SU-DHL-6 (cell line): ENCODE measurements around the gene PDPK1.

Experiments used
- H2AFZ ChIP-seq: fragments of 200-600 bp; sonication (generic); 2 replicates; pipeline ENCODE4 v1.6.1; 2014; ENCODE audit warnings: low read depth, mild to moderate bottlenecking, moderate library complexity, mixed read lengths, antibody characterized with exemption, low read length; ENCODE audit not compliant: severe bottlenecking
- H3F3A ChIP-seq: fragments of 200-600 bp; shearing (Covaris generic); 2 replicates; pipeline ENCODE4 v1.6.0; 2016; ENCODE audit warnings: antibody characterized with exemption, mild to moderate bottlenecking; ENCODE audit not compliant: insufficient read depth
- H3K27ac ChIP-seq: fragments of 200-600 bp; sonication (generic); 2 replicates; pipeline ENCODE4 v1.5.1; 2016; ENCODE audit warnings: low read depth, mild to moderate bottlenecking, low read length, moderate library complexity, mixed read lengths
- H3K27me3 ChIP-seq: fragments of 200-600 bp; sonication (generic), shearing (Covaris generic); 2 replicates; pipeline ENCODE4 v1.6.0; 2014; ENCODE audit warnings: mild to moderate bottlenecking, low read length
- H3K36me3 ChIP-seq: fragments of 200-600 bp; sonication (generic); 2 replicates; pipeline ENCODE4 v1.6.1; 2014; ENCODE audit warnings: mild to moderate bottlenecking, low read length, mixed read lengths
- H3K4me2 ChIP-seq: fragments of 300-600, 200-600 bp; shearing (Covaris generic), sonication (generic); 2 replicates; pipeline ENCODE4 v1.6.0; 2014; ENCODE audit warnings: low read length, low read depth, mild to moderate bottlenecking; ENCODE audit not compliant: poor library complexity, severe bottlenecking
- H3K4me3 ChIP-seq: fragments of 200-600 bp; sonication (generic); 2 replicates; pipeline ENCODE4 v1.5.1; 2014; ENCODE audit warnings: antibody characterized with exemption, low read length, mild to moderate bottlenecking, mixed read lengths; ENCODE audit not compliant: insufficient read depth, poor library complexity, severe bottlenecking
- H3K79me2 ChIP-seq: fragments of 200-600 bp; sonication (generic); 2 replicates; pipeline ENCODE4 v1.6.1; 2014; ENCODE audit warnings: mild to moderate bottlenecking, low read length, moderate library complexity; ENCODE audit not compliant: insufficient read depth
- H3K9ac ChIP-seq: fragments of 200-600 bp; sonication (generic); 2 replicates; pipeline ENCODE4 v1.7.0; 2014; ENCODE audit warnings: mild to moderate bottlenecking, low read length
- H3K9me2 ChIP-seq: fragments of 200-600 bp; sonication (generic); replicated peaks from 2 replicates; pipeline ENCODE4 v1.6.1; 2014; ENCODE audit warnings: low read length; ENCODE audit not compliant: insufficient read depth
- H3K9me3 ChIP-seq: fragments of 200-600 bp; sonication (generic); 2 replicates; pipeline ENCODE4 v1.6.1; 2014; ENCODE audit warnings: low read length, mixed read lengths; ENCODE audit not compliant: insufficient read depth
- H4K20me1 ChIP-seq: fragments of 200-600 bp; sonication (generic); 2 replicates; pipeline ENCODE4 v1.6.1; 2014; ENCODE audit warnings: low read depth, mild to moderate bottlenecking, antibody characterized with exemption, low read length, moderate library complexity, mixed read lengths
- EZH2phosphoT487 ChIP-seq: fragments of 200-600 bp; sonication (generic), shearing (Covaris generic); conservative IDR thresholded peaks from 2 replicates; pipeline ENCODE4 v1.6.1; 2018; ENCODE audit warnings: mild to moderate bottlenecking, antibody characterized with exemption, low read length, moderate library complexity, mixed read lengths
- TF ChIP-seq, protein P1 (sequence below): fragments of 200-600 bp; sonication (generic); IDR thresholded peaks from one replicate; pipeline ENCODE4 v1.5.1; 2017; ENCODE audit warnings: antibody characterized with exemption, mild to moderate bottlenecking, low read length, moderate library complexity; ENCODE audit not compliant: insufficient read depth, poor library complexity, severe bottlenecking

The PDPK1 gene

DNA sequence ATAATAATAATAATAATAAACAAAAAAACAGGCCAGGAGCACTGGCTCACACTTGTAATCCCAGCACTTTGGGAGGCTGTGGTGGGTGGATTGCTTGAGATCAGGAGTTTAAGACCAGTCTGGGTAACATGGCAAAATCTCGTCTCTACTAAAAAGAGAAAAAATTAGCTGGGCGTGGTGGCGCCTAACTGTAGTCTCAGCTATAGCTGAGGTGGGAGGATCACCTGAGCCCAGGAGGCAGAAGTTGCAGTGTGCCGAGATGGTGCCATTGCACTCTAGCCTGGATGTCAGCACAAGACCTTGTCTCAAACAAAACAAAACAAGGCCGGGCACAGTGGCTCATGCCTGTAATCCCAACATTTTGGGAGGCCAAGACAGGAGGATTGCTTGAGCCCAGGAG is 42.8 kb upstream of the PDPK1 start:
- TF ChIP-seq, protein P1, sequence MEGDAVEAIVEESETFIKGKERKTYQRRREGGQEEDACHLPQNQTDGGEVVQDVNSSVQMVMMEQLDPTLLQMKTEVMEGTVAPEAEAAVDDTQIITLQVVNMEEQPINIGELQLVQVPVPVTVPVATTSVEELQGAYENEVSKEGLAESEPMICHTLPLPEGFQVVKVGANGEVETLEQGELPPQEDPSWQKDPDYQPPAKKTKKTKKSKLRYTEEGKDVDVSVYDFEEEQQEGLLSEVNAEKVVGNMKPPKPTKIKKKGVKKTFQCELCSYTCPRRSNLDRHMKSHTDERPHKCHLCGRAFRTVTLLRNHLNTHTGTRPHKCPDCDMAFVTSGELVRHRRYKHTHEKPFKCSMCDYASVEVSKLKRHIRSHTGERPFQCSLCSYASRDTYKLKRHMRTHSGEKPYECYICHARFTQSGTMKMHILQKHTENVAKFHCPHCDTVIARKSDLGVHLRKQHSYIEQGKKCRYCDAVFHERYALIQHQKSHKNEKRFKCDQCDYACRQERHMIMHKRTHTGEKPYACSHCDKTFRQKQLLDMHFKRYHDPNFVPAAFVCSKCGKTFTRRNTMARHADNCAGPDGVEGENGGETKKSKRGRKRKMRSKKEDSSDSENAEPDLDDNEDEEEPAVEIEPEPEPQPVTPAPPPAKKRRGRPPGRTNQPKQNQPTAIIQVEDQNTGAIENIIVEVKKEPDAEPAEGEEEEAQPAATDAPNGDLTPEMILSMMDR = no peak
- TF ChIP-seq EZH2phosphoT487 = no peak
- no peak overlapping the region for H3K27ac ChIP-seq
- H3K9me2 ChIP-seq = no peaks in the 10 kb centered on the region
- H3F3A ChIP-seq = no peaks in the 10 kb centered on the region
- no peaks in the 10 kb centered on the region for H4K20me1 ChIP-seq
- no peak overlapping the region for H3K4me3 ChIP-seq
- no peak overlapping the region for H2AFZ ChIP-seq
- no peak overlapping the region for H3K4me2 ChIP-seq
- no peaks in the 10 kb centered on the region for H3K36me3 ChIP-seq
- no peaks in the 10 kb centered on the region; the same call in 1 of the 2 replicates for H3K79me2 ChIP-seq
- H3K9ac ChIP-seq = no peak overlapping the region
- H3K9me3 ChIP-seq = no peaks in the 10 kb centered on the region
- H3K27me3 ChIP-seq = no peaks in the 10 kb centered on the region

DNA sequence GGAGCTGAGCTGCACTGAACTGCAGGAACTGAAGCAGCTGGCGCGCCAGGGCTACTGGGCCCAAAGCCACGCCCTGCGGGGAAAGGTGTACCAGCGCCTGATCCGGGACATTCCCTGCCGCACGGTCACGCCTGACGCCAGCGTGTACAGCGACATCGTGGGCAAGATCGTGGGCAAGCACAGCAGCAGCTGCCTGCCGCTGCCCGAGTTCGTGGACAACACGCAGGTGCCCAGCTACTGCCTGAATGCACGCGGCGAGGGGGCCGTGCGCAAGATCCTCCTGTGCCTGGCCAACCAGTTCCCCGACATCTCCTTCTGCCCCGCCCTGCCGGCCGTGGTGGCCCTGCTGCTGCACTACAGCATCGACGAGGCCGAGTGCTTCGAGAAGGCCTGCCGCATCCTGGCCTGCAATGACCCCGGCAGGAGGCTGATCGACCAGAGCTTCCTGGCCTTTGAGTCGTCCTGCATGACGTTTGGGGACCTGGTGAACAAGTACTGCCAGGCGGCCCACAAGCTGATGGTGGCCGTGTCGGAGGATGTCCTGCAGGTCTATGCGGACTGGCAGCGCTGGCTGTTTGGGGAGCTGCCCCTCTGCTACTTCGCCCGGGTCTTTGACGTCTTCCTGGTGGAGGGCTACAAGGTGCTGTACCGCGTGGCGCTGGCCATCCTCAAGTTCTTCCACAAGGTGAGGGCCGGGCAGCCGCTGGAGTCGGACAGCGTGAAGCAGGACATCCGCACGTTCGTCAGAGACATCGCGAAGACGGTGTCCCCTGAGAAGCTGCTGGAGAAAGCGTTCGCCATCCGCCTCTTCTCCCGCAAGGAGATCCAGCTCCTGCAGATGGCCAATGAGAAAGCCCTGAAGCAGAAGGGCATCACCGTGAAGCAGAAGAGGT is 41.4 kb upstream of the PDPK1 start:
- no peaks in the 10 kb centered on the region for H3K27me3 ChIP-seq
- H4K20me1 ChIP-seq = no peaks in the 10 kb centered on the region
- H2AFZ ChIP-seq = no peak overlapping the region
- H3K9me2 ChIP-seq = no peaks in the 10 kb centered on the region
- no peaks in the 10 kb centered on the region for H3K36me3 ChIP-seq
- no peaks in the 10 kb centered on the region for H3K79me2 ChIP-seq
- TF ChIP-seq, protein P1 = no peak
- TF ChIP-seq EZH2phosphoT487 = no peak
- H3K9me3 ChIP-seq = no peaks in the 10 kb centered on the region
- no peak overlapping the region for H3K9ac ChIP-seq
- no peaks in the 10 kb centered on the region for H3F3A ChIP-seq
- no peak overlapping the region for H3K4me3 ChIP-seq
- H3K4me2 ChIP-seq = no peak overlapping the region
- H3K27ac ChIP-seq = no peak overlapping the region

- Histone ChIP-seq H3K36me3 (no peaks in the 10 kb centered on the region), H3K9ac (no peak overlapping the region), H3K4me3 (no peak overlapping the region), H3K27ac (no peak overlapping the region), H4K20me1 (no peaks in the 10 kb centered on the region), H2AFZ (no peak overlapping the region), H3K9me2 (no peaks in the 10 kb centered on the region), H3K9me3 (no peaks in the 10 kb centered on the region), H3K4me2 (no peak overlapping the region), H3K79me2 (no peaks in the 10 kb centered on the region), H3F3A (no peaks in the 10 kb centered on the region), H3K27me3 (no peaks in the 10 kb centered on the region)
- no peak for TF ChIP-seq EZH2phosphoT487
- TF ChIP-seq, protein P1 = no peak
These were observed 40.6 kb upstream of the PDPK1 start for GRCh38 chr16:2497116-2497630.
